Measurements from ENCODE around the gene XIRP2. TPM values are rescaled to one million over a fixed set of nuclear protein-coding genes. Genes with fewer than 3 reads are reported as not detected.

XIRP2 gene
- total RNA-seq, 1 donor from 2014 or later: 0.05 TPM

DNA sequence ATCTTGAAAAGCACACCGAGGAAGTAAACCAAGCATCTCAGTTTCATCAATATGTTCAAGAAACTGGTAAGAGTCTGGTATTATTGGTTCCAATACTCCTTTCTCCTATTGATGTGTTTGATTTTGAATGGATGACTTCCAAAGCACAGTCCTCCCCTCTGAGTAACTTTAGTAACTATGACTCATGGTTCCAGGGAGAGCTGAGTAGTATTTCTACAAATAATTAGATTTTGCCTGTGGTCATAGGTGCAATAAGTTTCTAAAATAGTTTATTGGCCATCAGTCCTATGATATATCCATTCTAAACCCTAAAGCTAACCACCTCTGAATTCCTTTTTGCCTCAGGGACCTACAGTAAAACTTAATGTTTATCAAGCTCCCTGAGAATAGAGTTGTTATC is 352.4 kb downstream of the XIRP2 start:
- Mint-ChIP-seq H3K9me3 (no peaks in the 10 kb centered on the region), H3K36me3 (ENCODE audit: low read depth) (no peaks in the 10 kb centered on the region), H3K4me1 (no peaks in the 10 kb centered on the region), H3K27me3 (ENCODE audit: low read depth) (no peaks in the 10 kb centered on the region), H3K27ac (ENCODE audit: unreplicated experiment) (no peak overlapping the region), H3K4me3 (no peak overlapping the region)
- no peak for DNase-seq (ENCODE audit: low read depth, low spot score)
- TF ChIP-seq, protein P1, sequence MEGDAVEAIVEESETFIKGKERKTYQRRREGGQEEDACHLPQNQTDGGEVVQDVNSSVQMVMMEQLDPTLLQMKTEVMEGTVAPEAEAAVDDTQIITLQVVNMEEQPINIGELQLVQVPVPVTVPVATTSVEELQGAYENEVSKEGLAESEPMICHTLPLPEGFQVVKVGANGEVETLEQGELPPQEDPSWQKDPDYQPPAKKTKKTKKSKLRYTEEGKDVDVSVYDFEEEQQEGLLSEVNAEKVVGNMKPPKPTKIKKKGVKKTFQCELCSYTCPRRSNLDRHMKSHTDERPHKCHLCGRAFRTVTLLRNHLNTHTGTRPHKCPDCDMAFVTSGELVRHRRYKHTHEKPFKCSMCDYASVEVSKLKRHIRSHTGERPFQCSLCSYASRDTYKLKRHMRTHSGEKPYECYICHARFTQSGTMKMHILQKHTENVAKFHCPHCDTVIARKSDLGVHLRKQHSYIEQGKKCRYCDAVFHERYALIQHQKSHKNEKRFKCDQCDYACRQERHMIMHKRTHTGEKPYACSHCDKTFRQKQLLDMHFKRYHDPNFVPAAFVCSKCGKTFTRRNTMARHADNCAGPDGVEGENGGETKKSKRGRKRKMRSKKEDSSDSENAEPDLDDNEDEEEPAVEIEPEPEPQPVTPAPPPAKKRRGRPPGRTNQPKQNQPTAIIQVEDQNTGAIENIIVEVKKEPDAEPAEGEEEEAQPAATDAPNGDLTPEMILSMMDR (conservative IDR thresholded peaks at IDR 0.05): no peak

DNA sequence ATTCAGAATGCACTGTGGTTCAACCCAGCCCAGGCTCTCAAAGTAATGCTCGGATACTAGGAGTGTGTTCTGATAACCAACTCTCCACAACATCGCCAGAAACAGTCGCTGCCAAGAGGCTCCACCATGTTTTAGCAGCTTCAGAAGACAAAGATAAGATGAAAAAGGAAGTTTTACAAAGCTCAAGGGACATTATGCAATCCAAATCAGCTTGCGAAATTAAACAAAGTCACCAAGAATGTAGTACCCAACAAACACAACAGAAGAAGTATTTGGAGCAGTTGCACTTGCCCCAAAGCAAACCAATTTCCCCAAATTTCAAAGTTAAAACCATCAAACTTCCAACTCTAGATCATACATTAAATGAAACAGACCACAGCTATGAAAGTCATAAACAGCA is 360.9 kb downstream of the XIRP2 start:
- peaks cover 3% of the 10 kb centered on the region for H3K27me3 Mint-ChIP-seq (ENCODE audit: low read depth)
- peaks cover 7% of the 10 kb centered on the region for H3K36me3 Mint-ChIP-seq (ENCODE audit: low read depth)
- TF ChIP-seq, protein P1 (conservative IDR thresholded peaks at IDR 0.05): no peak
- peaks cover 10% of the 10 kb centered on the region for H3K9me3 Mint-ChIP-seq
- no peak overlapping the region for H3K4me3 Mint-ChIP-seq
- DNase-seq (ENCODE audit: low read depth, low spot score): no peak
- H3K27ac Mint-ChIP-seq (ENCODE audit: unreplicated experiment): no peak overlapping the region
- H3K4me1 Mint-ChIP-seq: no peaks in the 10 kb centered on the region

DNA sequence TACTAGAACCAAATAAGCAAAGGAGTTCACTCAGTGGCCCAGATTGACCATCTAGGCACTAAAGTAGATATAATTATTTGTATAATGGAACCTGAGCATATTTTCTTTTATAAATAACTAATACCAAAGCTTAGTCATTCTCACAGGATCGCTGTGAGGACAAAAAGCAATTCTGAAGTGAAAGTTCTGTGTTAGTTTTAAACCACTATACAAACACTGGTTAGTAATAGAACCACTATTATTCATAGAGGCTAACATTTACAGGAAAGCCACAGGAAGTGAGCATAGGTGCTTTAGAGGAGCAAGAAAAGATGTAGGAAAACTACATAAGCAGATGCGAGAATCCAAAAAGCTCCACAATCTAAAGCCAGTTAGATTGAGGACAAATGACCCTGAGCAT is 364.7 kb downstream of the XIRP2 start:
- DNase-seq (ENCODE audit: low read depth, low spot score): no peak
- Mint-ChIP-seq H3K9me3 (peaks cover 10% of the 10 kb centered on the region), H3K27me3 (ENCODE audit: low read depth) (peaks cover 3% of the 10 kb centered on the region), H3K36me3 (ENCODE audit: low read depth) (peaks cover 7% of the 10 kb centered on the region), H3K27ac (ENCODE audit: unreplicated experiment) (no peak overlapping the region), H3K4me1 (peaks cover 9% of the 10 kb centered on the region), H3K4me3 (no peak overlapping the region)
- TF ChIP-seq, protein P1 (conservative IDR thresholded peaks at IDR 0.05): no peak

DNA sequence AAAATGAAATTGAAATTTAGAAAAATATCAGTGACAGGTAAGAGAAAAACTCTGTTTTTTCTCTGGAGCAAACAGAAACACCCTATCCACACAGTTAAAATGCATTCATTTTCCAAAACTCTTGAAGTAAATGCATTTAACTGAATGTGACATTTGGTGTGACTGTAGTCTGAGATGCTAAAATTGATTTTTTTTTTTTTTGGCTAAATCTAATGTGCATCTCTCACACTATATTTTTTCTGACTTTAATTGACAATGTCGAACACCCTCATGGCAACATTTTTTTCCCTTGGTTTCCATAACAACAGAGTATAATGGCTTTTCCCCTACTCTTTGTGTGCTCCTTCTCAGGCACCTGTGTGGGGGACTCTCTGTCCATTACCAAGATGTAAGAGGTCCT is 366.4 kb downstream of the XIRP2 start:
- TF ChIP-seq, protein P1 (conservative IDR thresholded peaks at IDR 0.05): no peak
- Mint-ChIP-seq H3K27me3 (ENCODE audit: low read depth) (no peaks in the 10 kb centered on the region), H3K9me3 (peaks cover under 1% of the 10 kb centered on the region), H3K36me3 (ENCODE audit: low read depth) (peaks cover under 1% of the 10 kb centered on the region), H3K4me3 (no peak overlapping the region), H3K27ac (ENCODE audit: unreplicated experiment) (no peak overlapping the region), H3K4me1 (peaks cover 22% of the 10 kb centered on the region)
- DNase-seq (ENCODE audit: low read depth, low spot score): no peak

DNA sequence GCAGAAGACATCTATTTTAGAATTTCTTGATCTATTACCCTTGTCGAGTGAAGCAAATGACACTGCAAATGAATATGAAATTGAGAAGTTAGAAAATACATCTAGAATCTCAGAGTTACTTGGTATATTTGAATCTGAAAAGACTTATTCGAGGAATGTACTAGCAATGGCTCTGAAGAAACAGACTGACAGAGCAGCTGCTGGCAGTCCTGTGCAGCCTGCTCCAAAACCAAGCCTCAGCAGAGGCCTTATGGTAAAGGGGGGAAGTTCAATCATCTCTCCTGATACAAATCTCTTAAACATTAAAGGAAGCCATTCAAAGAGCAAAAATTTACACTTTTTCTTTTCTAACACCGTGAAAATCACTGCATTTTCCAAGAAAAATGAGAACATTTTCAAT is 370.4 kb downstream of the XIRP2 start:
- Mint-ChIP-seq H3K4me1 (peaks cover 22% of the 10 kb centered on the region), H3K27me3 (ENCODE audit: low read depth) (no peaks in the 10 kb centered on the region), H3K27ac (ENCODE audit: unreplicated experiment) (no peak overlapping the region), H3K9me3 (no peaks in the 10 kb centered on the region), H3K4me3 (no peak overlapping the region), H3K36me3 (ENCODE audit: low read depth) (no peaks in the 10 kb centered on the region)
- DNase-seq (ENCODE audit: low read depth, low spot score): no peak
- TF ChIP-seq, protein P1 (conservative IDR thresholded peaks at IDR 0.05): no peak

DNA sequence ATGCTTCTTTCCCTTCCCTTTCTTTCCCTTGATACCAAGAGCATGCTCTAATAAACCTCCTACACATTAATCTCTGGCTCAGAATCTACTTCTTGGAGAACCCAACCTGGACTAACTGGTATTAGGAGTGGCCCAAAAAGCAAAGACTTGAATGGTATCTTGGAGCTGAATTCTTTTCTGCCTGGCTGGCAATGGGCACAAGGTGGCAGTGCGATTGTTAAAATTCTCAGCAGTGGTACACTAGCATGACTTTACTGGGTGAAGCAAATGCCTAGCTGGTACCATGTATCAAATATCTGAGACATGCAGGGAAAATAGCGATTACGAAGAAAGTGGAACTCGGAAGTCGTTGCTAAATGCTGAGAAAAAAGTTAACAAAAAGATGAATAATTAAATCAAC is 376.1 kb downstream of the XIRP2 start:
- H3K4me1 Mint-ChIP-seq: no peaks in the 10 kb centered on the region
- DNase-seq (ENCODE audit: low read depth, low spot score): no peak
- H3K4me3 Mint-ChIP-seq: no peak overlapping the region
- TF ChIP-seq, protein P1 (conservative IDR thresholded peaks at IDR 0.05): peak; percentile 16
- H3K27me3 Mint-ChIP-seq (ENCODE audit: low read depth): no peaks in the 10 kb centered on the region
- peaks cover 12% of the 10 kb centered on the region for H3K36me3 Mint-ChIP-seq (ENCODE audit: low read depth)
- H3K9me3 Mint-ChIP-seq: peaks cover 16% of the 10 kb centered on the region
- H3K27ac Mint-ChIP-seq (ENCODE audit: unreplicated experiment): no peak overlapping the region

All from neural crest cell (in vitro differentiated cells).